Common myeloid progenitor, CD34-positive (primary cell): ENCODE results near the gene ATP1A2.

Experiments
- CTCF ChIA-PET: fragments of 350-600 bp; sonication (Branson Sonifier 250); formaldehyde crosslinking; loops from one replicate; lab custom pipeline; 2021; ENCODE audit warnings: antibody characterized with exemption; lab: Charles Lee
- POLR2A ChIA-PET: fragments of 350-600 bp; sonication (Branson Sonifier 250); formaldehyde crosslinking; loops from one replicate; lab custom pipeline; 2021; ENCODE audit warnings: antibody characterized with exemption; lab: Charles Lee
- DNase-seq, 3 donors: peaks; one replicate each; pipeline versions ENCODE4 v3.0.0 to v3.0.0-alpha.2; 2013
- H3K27ac ChIP-seq, 2 experiments: 1 replicate in 1 of 2; 2 replicates in 1 of 2; pipeline ENCODE4 v1.7.0; 2013; ENCODE audit warnings: inconsistent platforms in 2 of 2, low read length in 2 of 2, mild to moderate bottlenecking in 2 of 2, low read depth in 1 of 2, moderate library complexity in 1 of 2; ENCODE audit not compliant: severe bottlenecking in 2 of 2, insufficient read depth in 1 of 2, poor library complexity in 1 of 2
- H3K27me3 ChIP-seq, 5 experiments: replicated peaks in 2 of 5; 1 replicate in 3 of 5; 2 replicates in 2 of 5; pipeline versions ENCODE4 v1.6.1 to v1.7.0; 2013; ENCODE audit warnings: low read length in 4 of 5, mild to moderate bottlenecking in 2 of 5, moderate library complexity in 2 of 5, inconsistent platforms in 1 of 5; ENCODE audit not compliant: insufficient read depth in 5 of 5, control insufficient read depth in 4 of 5
- H3K36me3 ChIP-seq, 4 experiments: 1 replicate in 2 of 4; 2 replicates in 2 of 4; pipeline versions ENCODE4 v1.6.1 to v1.7.0; 2013; ENCODE audit warnings: low read length in 3 of 4, control low read depth in 1 of 4, mild to moderate bottlenecking in 1 of 4; ENCODE audit not compliant: control insufficient read depth in 4 of 4, insufficient read depth in 4 of 4
- H3K4me1 ChIP-seq, 4 experiments: 1 replicate in 3 of 4; 2 replicates in 1 of 4; pipeline versions ENCODE4 v1.6.1 to v1.7.1; 2013; ENCODE audit warnings: low read length in 3 of 4, mild to moderate bottlenecking in 3 of 4, control low read depth in 1 of 4, inconsistent platforms in 1 of 4, moderate library complexity in 1 of 4; ENCODE audit not compliant: control insufficient read depth in 4 of 4, insufficient read depth in 4 of 4; ENCODE audit errors: control extremely low read depth in 1 of 4
- H3K4me3 ChIP-seq, 7 experiments: 1 replicate in 4 of 7; 2 replicates in 3 of 7; pipeline versions ENCODE4 v1.5.1 to v1.7.0; 2013; ENCODE audit warnings: mild to moderate bottlenecking in 7 of 7, low read length in 6 of 7, moderate library complexity in 6 of 7, inconsistent platforms in 2 of 7, low read depth in 2 of 7, control low read depth in 1 of 7; ENCODE audit not compliant: insufficient read depth in 4 of 7, control insufficient read depth in 1 of 7; ENCODE audit errors: extremely low read depth in 1 of 7
- H3K9me3 ChIP-seq, 5 experiments: 1 replicate in 4 of 5; 2 replicates in 1 of 5; pipeline versions ENCODE4 v1.6.1 to v1.7.1; 2013; ENCODE audit warnings: low read length in 4 of 5, mild to moderate bottlenecking in 2 of 5, inconsistent platforms in 1 of 5, low read depth in 1 of 5, moderate library complexity in 1 of 5; ENCODE audit not compliant: control insufficient read depth in 4 of 5, insufficient read depth in 2 of 5; ENCODE audit errors: control extremely low read depth in 1 of 5
- WGBS: methylation state at CpG from one replicate; pipeline ENCODE4 v1.1.5; 2013; ENCODE audit not compliant: insufficient coverage; 5-methylcytosine and 5-hydroxymethylcytosine counted together

ATP1A2 gene

GRCh38 chr1:160091666-160092223, 23.8 kb upstream of the ATP1A2 start:
- ChIA-PET POLR2A (no interaction called here), CTCF (interaction anchor here (0.9 to 2.3 kb wide), 4 partner anchors 10 to 138 kb away, joined by 3 to 6 read pairs (median 4); no protein-coding TSS in a partner anchor)
- Histone ChIP-seq H3K36me3 (peaks cover 5 to 56% (median 24%) of the 10 kb centered on the region in 4 experiments), H3K4me3 (no peak overlapping the region), H3K9me3 (no peaks in the 10 kb centered on the region), H3K4me1 (peaks cover 0 to 8% (median 4%) of the 10 kb centered on the region in 4 experiments), H3K27me3 (no peaks in the 10 kb centered on the region), H3K27ac (no peak overlapping the region)
- WGBS = 97% methylated on average over 4 of the region's 5 CpGs
- DNase-seq = no peak

- peaks cover 0 to 15% (median 12%) of the 10 kb centered on the region in 4 experiments for H3K4me1 ChIP-seq
- H3K27me3 ChIP-seq = no peaks in the 10 kb centered on the region
- H3K4me3 ChIP-seq = no peak overlapping the region
- no peaks in the 10 kb centered on the region for H3K9me3 ChIP-seq
- ChIA-PET CTCF (interaction anchor here (0.9 to 2.3 kb wide), 4 partner anchors 9 to 137 kb away, joined by 3 to 6 read pairs (median 4); no protein-coding TSS in a partner anchor), POLR2A (no interaction called here)
- H3K36me3 ChIP-seq = peaks cover 5 to 56% (median 23%) of the 10 kb centered on the region in 4 experiments
- 98% methylated on average over 27 of the region's 32 CpGs for WGBS
- no peak for DNase-seq
- no peak overlapping the region for H3K27ac ChIP-seq
Measured at GRCh38 chr1:160092366-160093068, 23.0 kb upstream of the ATP1A2 start.

- ChIA-PET CTCF (interaction anchor here (1.6 to 2.3 kb wide), 2 partner anchors 8 to 14 kb away, joined by 5 to 6 read pairs; no protein-coding TSS in a partner anchor), POLR2A (no interaction called here)
- H3K9me3 ChIP-seq = no peaks in the 10 kb centered on the region
- no peak for DNase-seq
- H3K27ac ChIP-seq = no peak overlapping the region
- peaks cover 5 to 56% (median 23%) of the 10 kb centered on the region in 4 experiments for H3K36me3 ChIP-seq
- 88% methylated on average over 6 of the region's 9 CpGs for WGBS
- peaks cover 0 to 21% (median 17%) of the 10 kb centered on the region in 4 experiments for H3K4me1 ChIP-seq
- H3K27me3 ChIP-seq = no peaks in the 10 kb centered on the region
- no peak overlapping the region for H3K4me3 ChIP-seq
Measured at GRCh38 chr1:160093069-160093395, 22.5 kb upstream of the ATP1A2 start.

GRCh38 chr1:160093624-160094290, 21.8 kb upstream of the ATP1A2 start:
- no peak for DNase-seq
- Histone ChIP-seq H3K9me3 (no peaks in the 10 kb centered on the region), H3K36me3 (peaks cover 5 to 53% (median 23%) of the 10 kb centered on the region in 4 experiments), H3K27me3 (no peaks in the 10 kb centered on the region), H3K27ac (no peak overlapping the region), H3K4me3 (no peak overlapping the region), H3K4me1 (peaks cover 0 to 23% (median 19%) of the 10 kb centered on the region in 4 experiments)
- POLR2A ChIA-PET = no interaction called here
- CTCF ChIA-PET = interaction anchor here (0.9 to 1.6 kb wide), 2 partner anchors 11 to 15 kb away, joined by 3 to 5 read pairs; no protein-coding TSS in a partner anchor
- 96% methylated on average over 17 of the region's 21 CpGs for WGBS

GRCh38 chr1:160094291-160094625, 21.3 kb upstream of the ATP1A2 start:
- H3K27ac ChIP-seq = no peak overlapping the region
- H3K27me3 ChIP-seq = no peaks in the 10 kb centered on the region
- ChIA-PET POLR2A (no interaction called here), CTCF (interaction anchor here (0.9 to 5.5 kb wide), 3 partner anchors 9 to 16 kb away, joined by 3 to 61 read pairs (median 10); no protein-coding TSS in a partner anchor)
- no peaks in the 10 kb centered on the region for H3K9me3 ChIP-seq
- peaks cover 0 to 26% (median 22%) of the 10 kb centered on the region in 4 experiments for H3K4me1 ChIP-seq
- no peak for DNase-seq
- peaks cover 5 to 53% (median 23%) of the 10 kb centered on the region in 4 experiments for H3K36me3 ChIP-seq
- no peak overlapping the region for H3K4me3 ChIP-seq
- WGBS = 96% methylated on average over 4 of the region's 4 CpGs

GRCh38 chr1:160094806-160095205, 20.8 kb upstream of the ATP1A2 start:
- no peaks in the 10 kb centered on the region for H3K9me3 ChIP-seq
- no peak overlapping the region for H3K4me3 ChIP-seq
- ChIA-PET POLR2A (no interaction called here), CTCF (interaction anchor here (0.8 to 5.5 kb wide), 4 partner anchors 9 to 197 kb away, joined by 4 to 61 read pairs (median 8); no protein-coding TSS in a partner anchor)
- no peak overlapping the region for H3K27ac ChIP-seq
- H3K27me3 ChIP-seq = no peaks in the 10 kb centered on the region
- no peak for DNase-seq
- H3K36me3 ChIP-seq = peaks cover 5 to 48% (median 23%) of the 10 kb centered on the region in 4 experiments
- WGBS = 99% methylated on average over 9 of the region's 14 CpGs
- H3K4me1 ChIP-seq = peaks cover 0 to 32% (median 28%) of the 10 kb centered on the region in 4 experiments
